Measurements from ENCODE around the gene RMC1.

Gene RMC1

GRCh38 chr18:23534276-23534675 lies 31.0 kb downstream of the RMC1 start:
- Histone ChIP-seq H3K79me2 (ENCODE audit: insufficient read depth, low read length) (no peaks in the 10 kb centered on the region), H4K20me1 (ENCODE audit: low read depth, low read length) (no peaks in the 10 kb centered on the region), H3K27me3 (ENCODE audit: low read length) (no peaks in the 10 kb centered on the region), H3K4me2 (ENCODE audit: low read depth, low read length, poor library complexity, severe bottlenecking) (no peak overlapping the region), H3K27ac (ENCODE audit: low read depth, low read length) (no peak overlapping the region), H3K9ac (ENCODE audit: low read length) (no peak overlapping the region), H3K9me2 (replicated peaks; ENCODE audit: insufficient read depth, low read length) (no peaks in the 10 kb centered on the region), H3F3A (ENCODE audit: insufficient read depth) (no peaks in the 10 kb centered on the region; the same call in 1 of the 2 replicates), H3K36me3 (ENCODE audit: low read length) (peaks cover 32% of the 10 kb centered on the region), H3K9me3 (ENCODE audit: insufficient read depth, low read length) (no peaks in the 10 kb centered on the region), H3K4me3 (ENCODE audit: insufficient read depth, low read length, poor library complexity, severe bottlenecking) (no peak overlapping the region), H2AFZ (ENCODE audit: low read depth, low read length, severe bottlenecking) (no peak overlapping the region)
- TF ChIP-seq CTCF (IDR thresholded peaks at IDR 0.05; ENCODE audit: insufficient read depth, low read length, poor library complexity, severe bottlenecking) (no peak), EZH2phosphoT487 (conservative IDR thresholded peaks at IDR 0.05; ENCODE audit: low read length) (no peak)

- peaks cover 27% of the 10 kb centered on the region; the same call in 1 of the 2 replicates for H3K36me3 ChIP-seq (ENCODE audit: low read length)
- H3K27ac ChIP-seq (ENCODE audit: low read depth, low read length): no peak overlapping the region
- no peak overlapping the region for H3K4me3 ChIP-seq (ENCODE audit: insufficient read depth, low read length, poor library complexity, severe bottlenecking)
- no peak overlapping the region for H3K4me2 ChIP-seq (ENCODE audit: low read depth, low read length, poor library complexity, severe bottlenecking)
- no peaks in the 10 kb centered on the region for H4K20me1 ChIP-seq (ENCODE audit: low read depth, low read length)
- H3K9me3 ChIP-seq (ENCODE audit: insufficient read depth, low read length): no peaks in the 10 kb centered on the region
- no peaks in the 10 kb centered on the region; the same call in 1 of the 2 replicates for H3F3A ChIP-seq (ENCODE audit: insufficient read depth)
- no peak overlapping the region for H2AFZ ChIP-seq (ENCODE audit: low read depth, low read length, severe bottlenecking)
- no peak for TF ChIP-seq EZH2phosphoT487 (conservative IDR thresholded peaks at IDR 0.05; ENCODE audit: low read length)
- TF ChIP-seq CTCF (IDR thresholded peaks at IDR 0.05; ENCODE audit: insufficient read depth, low read length, poor library complexity, severe bottlenecking): no peak
- no peak overlapping the region for H3K9ac ChIP-seq (ENCODE audit: low read length)
- H3K9me2 ChIP-seq (replicated peaks; ENCODE audit: insufficient read depth, low read length): no peaks in the 10 kb centered on the region
- no peaks in the 10 kb centered on the region for H3K27me3 ChIP-seq (ENCODE audit: low read length)
- no peaks in the 10 kb centered on the region for H3K79me2 ChIP-seq (ENCODE audit: insufficient read depth, low read length)
These were observed 32.9 kb downstream of the RMC1 start for GRCh38 chr18:23536204-23536603.

GRCh38 chr18:23537274-23537673 lies 34.0 kb downstream of the RMC1 start:
- TF ChIP-seq EZH2phosphoT487 (conservative IDR thresholded peaks at IDR 0.05; ENCODE audit: low read length) (no peak), CTCF (IDR thresholded peaks at IDR 0.05; ENCODE audit: insufficient read depth, low read length, poor library complexity, severe bottlenecking) (no peak)
- Histone ChIP-seq H3K4me2 (ENCODE audit: low read depth, low read length, poor library complexity, severe bottlenecking) (no peak overlapping the region), H3K27me3 (ENCODE audit: low read length) (no peaks in the 10 kb centered on the region), H3K79me2 (ENCODE audit: insufficient read depth, low read length) (no peaks in the 10 kb centered on the region), H3K27ac (ENCODE audit: low read depth, low read length) (no peak overlapping the region), H3K9ac (ENCODE audit: low read length) (no peak overlapping the region), H3K4me3 (ENCODE audit: insufficient read depth, low read length, poor library complexity, severe bottlenecking) (no peak overlapping the region), H4K20me1 (ENCODE audit: low read depth, low read length) (no peaks in the 10 kb centered on the region), H3F3A (ENCODE audit: insufficient read depth) (no peaks in the 10 kb centered on the region), H3K9me2 (replicated peaks; ENCODE audit: insufficient read depth, low read length) (no peaks in the 10 kb centered on the region), H3K9me3 (ENCODE audit: insufficient read depth, low read length) (no peaks in the 10 kb centered on the region), H3K36me3 (ENCODE audit: low read length) (peaks cover 24% of the 10 kb centered on the region; the same call in 1 of the 2 replicates), H2AFZ (ENCODE audit: low read depth, low read length, severe bottlenecking) (no peak overlapping the region)
